ENCODE data around the gene HCAR1. TPM values are rescaled to one million over a fixed set of nuclear protein-coding genes. Genes with fewer than 3 reads are reported as not detected.

HCAR1 gene
- total and polyA plus RNA-seq, 4 donors: 0.01 to 0.19 TPM; not detected in 2

DNA sequence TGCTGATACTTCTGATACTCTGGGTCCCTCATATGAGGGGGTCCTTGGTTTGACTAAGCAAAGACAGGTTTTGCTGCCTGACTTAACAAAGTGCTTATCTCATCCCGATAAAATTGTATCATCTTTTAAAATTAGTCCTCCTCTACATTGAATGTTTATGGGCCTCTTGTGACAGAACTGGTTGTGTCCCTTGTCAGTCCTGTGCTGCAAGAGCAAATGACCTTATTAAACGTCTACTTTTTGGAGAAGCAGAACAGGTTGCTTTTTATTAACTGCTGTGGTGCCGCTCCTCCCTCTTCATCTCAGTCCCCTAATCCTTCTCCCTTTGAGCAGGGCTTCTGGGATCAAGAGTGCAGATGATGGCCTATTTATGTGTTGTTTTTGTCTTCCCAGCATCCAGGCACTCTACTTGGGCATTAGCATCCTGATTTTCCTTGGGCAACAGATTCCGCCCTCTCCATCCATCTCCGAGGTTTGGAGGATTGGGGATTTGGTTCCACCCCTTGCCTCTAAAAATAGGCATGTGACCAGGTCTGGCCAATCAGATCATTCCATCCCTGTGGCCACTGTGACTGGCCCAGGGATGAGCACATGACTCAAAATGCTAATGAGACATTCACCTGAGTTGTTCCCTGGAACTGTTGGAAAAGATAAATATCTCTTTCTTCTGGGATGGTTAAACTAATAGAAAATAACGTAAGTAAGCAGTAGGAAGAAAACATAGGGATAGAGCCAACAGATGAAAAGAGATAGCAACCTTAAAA is 19.1 kb upstream of the HCAR1 start:
- Histone ChIP-seq H3K4me1 (ENCODE audit: control insufficient read depth in 4 of 4, insufficient read depth in 4 of 4, low read length in 3 of 4) (peaks cover 0 to 18% (median 9%) of the 10 kb centered on the region in 4 donors), H3K27me3 (ENCODE audit: control insufficient read depth in 4 of 4, insufficient read depth in 4 of 4, low read length in 3 of 4) (no peaks in the 10 kb centered on the region), H3K9ac (ENCODE audit: low read depth in 1 of 2, low read length in 2 of 2) (no peak overlapping the region), H3K9me3 (ENCODE audit: control insufficient read depth in 4 of 4, low read length in 3 of 4) (no peaks in the 10 kb centered on the region), H3K36me3 (ENCODE audit: control insufficient read depth in 4 of 4, insufficient read depth in 3 of 4, low read depth in 1 of 4, low read length in 3 of 4) (peaks cover 0 to 4% (median under 1%) of the 10 kb centered on the region in 4 donors), H3K4me3 (ENCODE audit: low read depth in 1 of 3, low read length in 3 of 3) (no peak overlapping the region), H3K27ac (ENCODE audit: low read depth in 1 of 2, low read length in 2 of 2) (no peak overlapping the region)
- no peak for TF ChIP-seq RXRA (IDR thresholded peaks at IDR 0.05)
- TF ChIP-seq, protein P1, sequence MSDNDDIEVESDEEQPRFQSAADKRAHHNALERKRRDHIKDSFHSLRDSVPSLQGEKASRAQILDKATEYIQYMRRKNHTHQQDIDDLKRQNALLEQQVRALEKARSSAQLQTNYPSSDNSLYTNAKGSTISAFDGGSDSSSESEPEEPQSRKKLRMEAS (IDR thresholded peaks at IDR 0.05): no peak
- TF ChIP-seq, protein P2, sequence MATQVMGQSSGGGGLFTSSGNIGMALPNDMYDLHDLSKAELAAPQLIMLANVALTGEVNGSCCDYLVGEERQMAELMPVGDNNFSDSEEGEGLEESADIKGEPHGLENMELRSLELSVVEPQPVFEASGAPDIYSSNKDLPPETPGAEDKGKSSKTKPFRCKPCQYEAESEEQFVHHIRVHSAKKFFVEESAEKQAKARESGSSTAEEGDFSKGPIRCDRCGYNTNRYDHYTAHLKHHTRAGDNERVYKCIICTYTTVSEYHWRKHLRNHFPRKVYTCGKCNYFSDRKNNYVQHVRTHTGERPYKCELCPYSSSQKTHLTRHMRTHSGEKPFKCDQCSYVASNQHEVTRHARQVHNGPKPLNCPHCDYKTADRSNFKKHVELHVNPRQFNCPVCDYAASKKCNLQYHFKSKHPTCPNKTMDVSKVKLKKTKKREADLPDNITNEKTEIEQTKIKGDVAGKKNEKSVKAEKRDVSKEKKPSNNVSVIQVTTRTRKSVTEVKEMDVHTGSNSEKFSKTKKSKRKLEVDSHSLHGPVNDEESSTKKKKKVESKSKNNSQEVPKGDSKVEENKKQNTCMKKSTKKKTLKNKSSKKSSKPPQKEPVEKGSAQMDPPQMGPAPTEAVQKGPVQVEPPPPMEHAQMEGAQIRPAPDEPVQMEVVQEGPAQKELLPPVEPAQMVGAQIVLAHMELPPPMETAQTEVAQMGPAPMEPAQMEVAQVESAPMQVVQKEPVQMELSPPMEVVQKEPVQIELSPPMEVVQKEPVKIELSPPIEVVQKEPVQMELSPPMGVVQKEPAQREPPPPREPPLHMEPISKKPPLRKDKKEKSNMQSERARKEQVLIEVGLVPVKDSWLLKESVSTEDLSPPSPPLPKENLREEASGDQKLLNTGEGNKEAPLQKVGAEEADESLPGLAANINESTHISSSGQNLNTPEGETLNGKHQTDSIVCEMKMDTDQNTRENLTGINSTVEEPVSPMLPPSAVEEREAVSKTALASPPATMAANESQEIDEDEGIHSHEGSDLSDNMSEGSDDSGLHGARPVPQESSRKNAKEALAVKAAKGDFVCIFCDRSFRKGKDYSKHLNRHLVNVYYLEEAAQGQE (IDR thresholded peaks at IDR 0.05): no peak
- 79% methylated on average over 6 of the region's 6 CpGs for WGBS
- no peak for DNase-seq (ENCODE audit: low spot score)

DNA sequence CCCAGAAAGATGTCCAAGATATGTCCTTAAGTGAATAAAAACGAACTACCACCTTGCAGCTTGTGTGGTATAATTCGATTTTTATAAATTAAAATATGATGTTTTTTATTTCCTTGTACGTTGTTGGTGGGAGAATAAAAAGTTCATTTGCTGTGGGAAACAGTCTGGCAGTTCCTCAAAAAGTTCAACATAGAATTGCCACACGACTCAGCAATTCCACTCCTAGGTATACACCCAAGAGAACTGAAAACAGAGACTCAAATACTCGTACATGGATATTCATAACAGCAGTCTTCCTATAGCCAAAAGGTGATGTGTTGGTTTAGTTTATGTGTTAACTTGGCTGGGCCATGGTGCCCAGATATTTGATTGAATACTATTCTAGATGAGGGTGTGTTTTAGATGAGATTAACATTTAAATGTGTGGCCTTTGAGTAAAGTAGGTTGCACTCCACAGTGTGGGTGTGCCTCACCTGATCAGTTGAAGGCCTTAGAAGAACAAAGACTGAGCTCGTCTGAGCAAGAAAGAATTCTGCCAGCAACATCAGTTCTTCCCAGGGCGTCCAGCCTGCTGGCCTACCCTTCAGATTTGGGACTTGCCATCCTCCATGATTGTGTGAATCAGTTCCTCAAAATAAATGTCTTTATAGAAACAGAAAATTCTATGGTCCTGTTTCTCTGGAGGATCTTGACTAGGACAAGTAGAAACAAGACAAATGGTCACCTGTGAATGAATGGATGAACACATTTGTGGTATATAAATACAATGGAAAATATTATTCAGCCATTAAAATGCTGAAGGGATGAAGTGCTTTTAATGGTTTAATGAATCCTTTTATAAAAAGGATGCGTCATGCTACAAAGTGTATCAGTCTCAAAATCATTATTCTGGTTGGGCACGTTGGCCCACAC is 16.8 kb upstream of the HCAR1 start:
- no peaks in the 10 kb centered on the region for H3K36me3 ChIP-seq (ENCODE audit: control insufficient read depth in 4 of 4, insufficient read depth in 3 of 4, low read depth in 1 of 4, low read length in 3 of 4)
- DNase-seq (ENCODE audit: low spot score): no peak
- no peak overlapping the region for H3K4me3 ChIP-seq (ENCODE audit: low read depth in 1 of 3, low read length in 3 of 3)
- H3K27ac ChIP-seq (ENCODE audit: low read depth in 1 of 2, low read length in 2 of 2): no peak overlapping the region
- H3K9ac ChIP-seq (ENCODE audit: low read depth in 1 of 2, low read length in 2 of 2): no peak overlapping the region
- no peaks in the 10 kb centered on the region for H3K27me3 ChIP-seq (ENCODE audit: control insufficient read depth in 4 of 4, insufficient read depth in 4 of 4, low read length in 3 of 4)
- H3K4me1 ChIP-seq (ENCODE audit: control insufficient read depth in 4 of 4, insufficient read depth in 4 of 4, low read length in 3 of 4): peaks cover 0 to 8% (median 0%) of the 10 kb centered on the region in 4 donors
- TF ChIP-seq RAD21 (IDR thresholded peaks at IDR 0.05) (no peak), TAF1 (conservative IDR thresholded peaks at IDR 0.05) (no peak), HNF4A (conservative IDR thresholded peaks at IDR 0.05) (no peak), RXRA (IDR thresholded peaks at IDR 0.05) (no peak), YY1 (IDR thresholded peaks at IDR 0.05) (no peak), EGR1 (IDR thresholded peaks at IDR 0.05; ENCODE audit: low read depth in 2 of 2) (no peak), HNF4G (IDR thresholded peaks at IDR 0.05) (no peak), GABPA (IDR thresholded peaks at IDR 0.05 in 1 of 2, conservative IDR thresholded peaks at IDR 0.05 in 1 of 2) (no peak), FOXA2 (IDR thresholded peaks at IDR 0.05) (no peak), JUND (IDR thresholded peaks at IDR 0.05) (no peak), NR2F2 (IDR thresholded peaks at IDR 0.05) (no peak), FOXA1 (IDR thresholded peaks at IDR 0.05) (no peak)
- TF ChIP-seq, protein P1 (IDR thresholded peaks at IDR 0.05): no peak
- TF ChIP-seq, protein P3, sequence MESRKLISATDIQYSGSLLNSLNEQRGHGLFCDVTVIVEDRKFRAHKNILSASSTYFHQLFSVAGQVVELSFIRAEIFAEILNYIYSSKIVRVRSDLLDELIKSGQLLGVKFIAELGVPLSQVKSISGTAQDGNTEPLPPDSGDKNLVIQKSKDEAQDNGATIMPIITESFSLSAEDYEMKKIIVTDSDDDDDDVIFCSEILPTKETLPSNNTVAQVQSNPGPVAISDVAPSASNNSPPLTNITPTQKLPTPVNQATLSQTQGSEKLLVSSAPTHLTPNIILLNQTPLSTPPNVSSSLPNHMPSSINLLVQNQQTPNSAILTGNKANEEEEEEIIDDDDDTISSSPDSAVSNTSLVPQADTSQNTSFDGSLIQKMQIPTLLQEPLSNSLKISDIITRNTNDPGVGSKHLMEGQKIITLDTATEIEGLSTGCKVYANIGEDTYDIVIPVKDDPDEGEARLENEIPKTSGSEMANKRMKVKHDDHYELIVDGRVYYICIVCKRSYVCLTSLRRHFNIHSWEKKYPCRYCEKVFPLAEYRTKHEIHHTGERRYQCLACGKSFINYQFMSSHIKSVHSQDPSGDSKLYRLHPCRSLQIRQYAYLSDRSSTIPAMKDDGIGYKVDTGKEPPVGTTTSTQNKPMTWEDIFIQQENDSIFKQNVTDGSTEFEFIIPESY (IDR thresholded peaks at IDR 0.05): no peak
- TF ChIP-seq, protein P2 (IDR thresholded peaks at IDR 0.05): no peak
- TF ChIP-seq, protein P4, sequence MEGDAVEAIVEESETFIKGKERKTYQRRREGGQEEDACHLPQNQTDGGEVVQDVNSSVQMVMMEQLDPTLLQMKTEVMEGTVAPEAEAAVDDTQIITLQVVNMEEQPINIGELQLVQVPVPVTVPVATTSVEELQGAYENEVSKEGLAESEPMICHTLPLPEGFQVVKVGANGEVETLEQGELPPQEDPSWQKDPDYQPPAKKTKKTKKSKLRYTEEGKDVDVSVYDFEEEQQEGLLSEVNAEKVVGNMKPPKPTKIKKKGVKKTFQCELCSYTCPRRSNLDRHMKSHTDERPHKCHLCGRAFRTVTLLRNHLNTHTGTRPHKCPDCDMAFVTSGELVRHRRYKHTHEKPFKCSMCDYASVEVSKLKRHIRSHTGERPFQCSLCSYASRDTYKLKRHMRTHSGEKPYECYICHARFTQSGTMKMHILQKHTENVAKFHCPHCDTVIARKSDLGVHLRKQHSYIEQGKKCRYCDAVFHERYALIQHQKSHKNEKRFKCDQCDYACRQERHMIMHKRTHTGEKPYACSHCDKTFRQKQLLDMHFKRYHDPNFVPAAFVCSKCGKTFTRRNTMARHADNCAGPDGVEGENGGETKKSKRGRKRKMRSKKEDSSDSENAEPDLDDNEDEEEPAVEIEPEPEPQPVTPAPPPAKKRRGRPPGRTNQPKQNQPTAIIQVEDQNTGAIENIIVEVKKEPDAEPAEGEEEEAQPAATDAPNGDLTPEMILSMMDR (IDR thresholded peaks at IDR 0.05; ENCODE audit: low read depth, low read length, missing input control): no peak
- TF ChIP-seq, protein P5, sequence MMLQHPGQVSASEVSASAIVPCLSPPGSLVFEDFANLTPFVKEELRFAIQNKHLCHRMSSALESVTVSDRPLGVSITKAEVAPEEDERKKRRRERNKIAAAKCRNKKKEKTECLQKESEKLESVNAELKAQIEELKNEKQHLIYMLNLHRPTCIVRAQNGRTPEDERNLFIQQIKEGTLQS (IDR thresholded peaks at IDR 0.05): no peak
- no peaks in the 10 kb centered on the region for H3K9me3 ChIP-seq (ENCODE audit: control insufficient read depth in 4 of 4, low read length in 3 of 4)
- 80% methylated on average over 9 of the region's 9 CpGs for WGBS

Data from liver (tissue), 9 donors.